ENCODE results near the gene SRPK2.

GRCh38 chr7:105222953-105223352 lies 165.8 kb downstream of the SRPK2 start:
- TF ChIP-seq CTCF (IDR thresholded peaks at IDR 0.05) (no peak), POLR2A (IDR thresholded peaks at IDR 0.05) (no peak)

All from testis (tissue), 2 donors.